Stomach (tissue), 9 donors: Measurements from ENCODE around the gene WIPI1. TPM values are rescaled to one million over a fixed set of nuclear protein-coding genes. Genes with fewer than 3 reads are reported as not detected.

Source experiments
- DNase-seq, 2 donors: peaks; one replicate each; pipeline versions ENCODE4 v3.0.0 to v3.0.0-alpha.2; 2013 to 2019
- H3K27ac ChIP-seq, 5 donors: fragments of 200-600 bp in 4 of 5; sonication (generic) in 4 of 5; one replicate each; pipeline ENCODE4 v1.5.1; 2013 to 2019; ENCODE audit warnings: mild to moderate bottlenecking in 1 of 5, moderate library complexity in 1 of 5
- H3K27me3 ChIP-seq, 3 donors: fragments of 200-600 bp; sonication (generic); one replicate each; pipeline ENCODE4 v1.5.1; 2017 to 2019; ENCODE audit warnings: mixed run types in 1 of 3
- H3K36me3 ChIP-seq, 4 donors: fragments of 200-600 bp; sonication (generic); 1 replicate in 3 of 4; 2 replicates in 1 of 4; pipeline ENCODE4 v1.5.1; 2016 to 2019
- H3K4me1 ChIP-seq, 4 donors: fragments of 200-600 bp; sonication (generic); one replicate each; pipeline ENCODE4 v1.5.1; 2016 to 2019
- H3K4me3 ChIP-seq, 4 donors: fragments of 200-600 bp; sonication (generic) in 3 of 4; one replicate each; pipeline ENCODE4 v1.5.1; 2016 to 2019; ENCODE audit warnings: mild to moderate bottlenecking in 1 of 4
- H3K9me3 ChIP-seq, 4 donors: fragments of 200-600 bp; sonication (generic); one replicate each; pipeline ENCODE4 v1.5.1; 2016 to 2019
- EP300 ChIP-seq: sonication (generic); formaldehyde crosslinking; IDR thresholded peaks from one replicate; pipeline ENCODE4 v1.6.1; 2017; ENCODE audit warnings: antibody characterized with exemption
- POLR2A ChIP-seq, 4 donors: fragments of 450-650 bp; IDR thresholded peaks; one replicate each; pipeline ENCODE4 v1.6.1; 2016; ENCODE audit warnings: antibody characterized with exemption in 4 of 4, control low read depth in 2 of 4, mild to moderate bottlenecking in 1 of 4, moderate library complexity in 1 of 4
- POLR2AphosphoS5 ChIP-seq, 3 donors: sonication (generic); formaldehyde crosslinking; IDR thresholded peaks; one replicate each; pipeline ENCODE4 v1.6.1; 2016; ENCODE audit warnings: antibody characterized with exemption in 3 of 3
- WGBS, 5 donors: extraction: QIAGEN DNeasy Blood & Tissue Kit in 3 of 5; methylation state at CpG; one replicate each; pipeline versions ENCODE4 v1.1.5 to v1.1.7; 2013 to 2018; 5-methylcytosine and 5-hydroxymethylcytosine counted together
- intact Hi-C: fragments of 100-400 bp; cut with DNase I; formaldehyde crosslinking; loops from one replicate; pipeline ENCODE4 v1.15.1; 2023; ENCODE audit warnings: low total_unique reads
- polyA plus RNA-seq, 3 donors: library from polyadenylated mRNA; stranded (reverse); fragments of 200-250 nt; gene quantifications; one replicate each; pipeline ENCODE4 v1.2.3, GENCODE V29; 2013
- total RNA-seq, 5 donors: library from RNA; depleted of rRNA; stranded (reverse); fragments of >200 nt; gene quantifications; one replicate each; pipeline versions ENCODE4 v1.1.0 to v1.2.3, GENCODE V29; 2014 to 2016
- TF ChIP-seq, protein P1 (sequence below), 7 experiments: fragments of 450-650 bp in 4 of 7; fragments of 200-600 bp in 3 of 7; sonication (generic) in 3 of 7; IDR thresholded peaks; one replicate each; pipeline ENCODE4 v1.5.1; 2016 to 2019; ENCODE audit warnings: antibody characterized with exemption in 7 of 7, control low read depth in 2 of 7, mild to moderate bottlenecking in 1 of 7
- donor health status: healthy with polysubstance abuse.
- donor health status: Bipolar disorder and iron deficiency.
- donor health status: healthy.

WIPI1 gene
- total and polyA plus RNA-seq, 8 donors = 8.2 to 99.1 (median 43.2) TPM

DNA sequence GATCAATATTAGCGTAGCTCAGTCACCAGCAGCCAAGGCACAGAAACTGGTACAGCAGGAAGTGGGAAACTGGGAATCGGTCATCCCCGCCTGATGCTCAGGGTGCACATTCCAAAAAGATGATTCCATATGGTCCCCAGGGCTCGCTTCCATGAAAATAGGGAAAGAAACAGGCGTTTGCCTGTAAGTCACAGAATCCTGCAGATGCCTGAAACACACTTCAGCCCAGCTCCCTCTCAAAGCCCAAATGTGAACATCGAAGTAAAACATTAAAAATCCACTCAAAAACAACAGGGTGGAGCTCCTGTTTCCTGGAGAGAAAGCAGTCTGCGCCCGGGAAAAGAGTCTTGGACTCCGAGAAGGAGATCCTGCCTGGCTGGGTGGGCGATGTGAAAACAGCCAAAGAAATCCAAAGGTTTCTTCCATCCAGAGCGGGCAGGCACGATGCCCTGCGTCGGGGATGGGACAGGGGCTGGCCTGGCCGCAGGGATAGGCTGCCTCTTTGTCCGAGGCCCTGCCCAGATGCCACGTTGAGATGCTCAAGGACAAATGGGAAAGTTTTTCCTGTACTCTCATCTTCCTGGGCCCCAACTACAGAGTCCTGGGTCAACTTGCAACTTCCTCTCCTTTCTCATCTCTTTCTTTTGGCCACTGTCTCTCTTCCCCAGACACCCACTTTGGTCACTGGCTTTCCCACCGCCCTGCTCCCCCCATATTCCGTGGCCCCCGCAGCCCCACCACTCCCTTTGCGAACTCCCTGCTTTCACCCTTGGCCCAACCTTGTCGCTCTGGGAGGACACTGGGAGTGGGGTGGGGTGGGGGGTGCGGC lies 743 bp downstream of the WIPI1 start:
- intact Hi-C loops = no loop called here
- TF ChIP-seq POLR2A (IDR thresholded peaks at IDR 0.05) (no peak), POLR2AphosphoS5 (IDR thresholded peaks at IDR 0.05) (peak; percentile 17 to 70 (median 40))

DNA sequence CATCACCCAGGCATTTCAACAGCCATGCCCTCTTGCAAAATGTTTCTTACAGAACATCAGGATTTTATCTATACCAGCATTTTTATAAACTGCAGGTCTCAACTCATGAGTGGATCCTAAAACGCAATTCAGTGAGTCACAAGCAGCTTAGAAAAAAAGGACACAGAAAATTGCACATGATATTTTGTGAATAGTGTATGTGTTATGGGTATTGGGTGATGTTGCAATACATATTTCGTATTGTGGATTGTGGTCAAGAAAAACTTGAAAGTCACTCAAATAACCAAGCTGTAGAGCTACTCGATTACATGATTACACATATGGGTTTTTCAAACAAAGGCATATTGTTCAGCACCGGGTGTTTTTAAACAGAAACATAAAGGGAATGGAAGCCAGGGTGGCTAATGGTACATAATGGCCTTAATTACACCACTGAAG lies 1.4 kb downstream of the WIPI1 start:
- peak overlapping the region; percentile 73 to 86 (median 80) for H3K4me3 ChIP-seq
- no peaks in the 10 kb centered on the region for H3K27me3 ChIP-seq
- H3K4me1 ChIP-seq = peaks cover 25 to 57% (median 39%) of the 10 kb centered on the region in 4 donors
- no peaks in the 10 kb centered on the region for H3K9me3 ChIP-seq
- WGBS, 5 donors = 16 to 22% (median 21%) methylated on average over 4 of the region's 4 CpGs
- no peak for DNase-seq
- intact Hi-C loops = no loop called here
- H3K27ac ChIP-seq = peak overlapping the region; percentile 95 to 98 (median 97)
- TF ChIP-seq POLR2A (IDR thresholded peaks at IDR 0.05) (no peak), EP300 (no peak), POLR2AphosphoS5 (IDR thresholded peaks at IDR 0.05) (no peak)
- TF ChIP-seq, protein P1, sequence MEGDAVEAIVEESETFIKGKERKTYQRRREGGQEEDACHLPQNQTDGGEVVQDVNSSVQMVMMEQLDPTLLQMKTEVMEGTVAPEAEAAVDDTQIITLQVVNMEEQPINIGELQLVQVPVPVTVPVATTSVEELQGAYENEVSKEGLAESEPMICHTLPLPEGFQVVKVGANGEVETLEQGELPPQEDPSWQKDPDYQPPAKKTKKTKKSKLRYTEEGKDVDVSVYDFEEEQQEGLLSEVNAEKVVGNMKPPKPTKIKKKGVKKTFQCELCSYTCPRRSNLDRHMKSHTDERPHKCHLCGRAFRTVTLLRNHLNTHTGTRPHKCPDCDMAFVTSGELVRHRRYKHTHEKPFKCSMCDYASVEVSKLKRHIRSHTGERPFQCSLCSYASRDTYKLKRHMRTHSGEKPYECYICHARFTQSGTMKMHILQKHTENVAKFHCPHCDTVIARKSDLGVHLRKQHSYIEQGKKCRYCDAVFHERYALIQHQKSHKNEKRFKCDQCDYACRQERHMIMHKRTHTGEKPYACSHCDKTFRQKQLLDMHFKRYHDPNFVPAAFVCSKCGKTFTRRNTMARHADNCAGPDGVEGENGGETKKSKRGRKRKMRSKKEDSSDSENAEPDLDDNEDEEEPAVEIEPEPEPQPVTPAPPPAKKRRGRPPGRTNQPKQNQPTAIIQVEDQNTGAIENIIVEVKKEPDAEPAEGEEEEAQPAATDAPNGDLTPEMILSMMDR (IDR thresholded peaks at IDR 0.05) = no peak
- H3K36me3 ChIP-seq = peaks cover 7 to 21% (median 19%) of the 10 kb centered on the region in 4 donors

More for the DNA sequence above, 743 bp downstream of the WIPI1 start:
- peaks cover 25 to 64% (median 39%) of the 10 kb centered on the region in 4 donors for H3K4me1 ChIP-seq
- peak overlapping the region; percentile 73 to 86 (median 80) for H3K4me3 ChIP-seq
- H3K27me3 ChIP-seq = no peaks in the 10 kb centered on the region
- H3K27ac ChIP-seq = peak overlapping the region; percentile 95 to 98 (median 97)
- WGBS, 5 donors = 7 to 10% (median 8%) methylated on average over 23 of the region's 23 CpGs
- H3K9me3 ChIP-seq = no peaks in the 10 kb centered on the region
- H3K36me3 ChIP-seq = peaks cover under 1 to 15% (median 13%) of the 10 kb centered on the region in 4 donors
- DNase-seq = peak; percentile 70 to 88

DNA sequence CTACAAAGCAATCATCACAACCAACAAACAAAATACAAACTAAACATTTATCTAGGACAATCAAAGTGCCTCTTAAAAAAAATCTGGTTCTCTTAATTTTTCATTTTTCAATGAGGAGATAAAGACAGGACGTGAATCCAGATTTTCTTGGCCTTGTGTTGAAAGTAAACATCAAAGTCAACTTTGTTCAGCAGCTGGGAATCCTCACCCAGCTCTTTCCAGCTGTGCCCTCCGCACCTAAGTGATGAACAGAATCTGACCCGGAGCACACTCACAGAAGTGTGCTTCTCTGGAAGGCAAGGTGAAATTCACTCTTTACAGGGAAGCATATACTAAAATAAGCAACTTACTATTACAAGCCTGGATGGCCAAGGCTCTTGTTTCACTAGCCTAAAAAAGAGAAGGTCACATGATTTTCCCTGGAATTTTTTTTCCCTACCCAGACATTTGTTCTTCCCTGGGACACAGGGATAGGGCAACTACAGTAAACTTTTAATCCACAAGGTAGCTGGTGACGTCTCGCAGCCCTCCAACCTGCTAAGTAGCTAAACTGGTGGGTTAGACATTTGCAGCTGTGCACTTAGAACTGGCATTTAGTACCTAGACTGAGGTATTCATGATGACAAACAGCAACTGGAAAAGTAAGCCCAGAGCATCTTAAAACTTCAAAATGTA lies 3.2 kb downstream of the WIPI1 start:
- intact Hi-C loops = no loop called here
- Histone ChIP-seq H3K4me3 (no peak overlapping the region), H3K36me3 (peaks cover 25 to 39% (median 37%) of the 10 kb centered on the region in 4 donors), H3K27me3 (no peaks in the 10 kb centered on the region), H3K27ac (peak overlapping the region in 1 of 5 donors; percentile 29), H3K4me1 (peaks cover 25 to 55% (median 39%) of the 10 kb centered on the region in 4 donors), H3K9me3 (no peaks in the 10 kb centered on the region)
- no peak for DNase-seq
- no peak for TF ChIP-seq EP300
- WGBS, 5 donors = 68 to 78% (median 69%) methylated on average over 5 of the region's 5 CpGs

DNA sequence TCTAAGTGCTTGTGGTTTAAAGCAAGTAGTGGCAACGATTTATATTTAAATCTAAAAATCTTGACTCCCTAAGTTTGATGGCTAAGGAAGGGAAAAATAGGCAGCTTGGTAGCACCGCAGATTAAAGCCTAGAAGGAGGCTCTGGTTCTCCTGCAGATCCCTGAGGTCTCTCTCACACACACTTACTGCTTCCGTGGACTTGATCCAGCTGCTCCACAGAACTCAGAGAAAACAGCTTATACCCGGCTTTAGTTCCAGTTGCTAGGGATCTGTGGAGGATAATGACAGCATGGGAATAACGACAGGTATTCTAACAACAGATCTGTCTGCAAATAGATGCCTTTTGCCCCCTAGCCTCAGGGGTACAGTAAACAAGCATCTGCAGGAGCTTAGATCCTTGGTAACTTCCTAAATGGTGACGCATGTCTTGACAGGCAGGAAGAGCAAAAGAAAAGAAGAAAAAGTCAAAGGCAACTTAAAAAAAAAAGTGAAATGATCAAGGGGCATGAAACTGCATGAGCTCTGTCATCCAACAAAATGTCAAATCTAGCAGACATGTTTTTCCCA lies 4.5 kb downstream of the WIPI1 start:
- intact Hi-C loops = no loop called here
- TF ChIP-seq POLR2AphosphoS5 (IDR thresholded peaks at IDR 0.05) (no peak), EP300 (no peak), POLR2A (IDR thresholded peaks at IDR 0.05) (no peak)
- TF ChIP-seq, protein P1 (IDR thresholded peaks at IDR 0.05) = no peak
- Histone ChIP-seq H3K27ac (no peak overlapping the region), H3K9me3 (no peaks in the 10 kb centered on the region), H3K4me3 (no peak overlapping the region), H3K27me3 (no peaks in the 10 kb centered on the region), H3K4me1 (peaks cover 20 to 47% (median 31%) of the 10 kb centered on the region in 4 donors), H3K36me3 (peaks cover 31 to 52% (median 51%) of the 10 kb centered on the region in 4 donors)
- WGBS, 5 donors = 71 to 82% (median 78%) methylated on average over 6 of the region's 6 CpGs
- peak in 1 of 2 donors; percentile 32 for DNase-seq
